HG02642 (cell line): Measurements from ENCODE around the gene RHBDF2.
A peak's percentile ranks its signal among the peaks of the same experiment; 100 is the strongest.

Experiments
- ATAC-seq: cut with Tn5 transposase; IDR thresholded peaks from one replicate; pipeline ENCODE4 v1.9.1; 2021; ENCODE audit warnings: mild to moderate bottlenecking; ENCODE audit not compliant: unreplicated experiment, poor library complexity

The RHBDF2 gene

DNA sequence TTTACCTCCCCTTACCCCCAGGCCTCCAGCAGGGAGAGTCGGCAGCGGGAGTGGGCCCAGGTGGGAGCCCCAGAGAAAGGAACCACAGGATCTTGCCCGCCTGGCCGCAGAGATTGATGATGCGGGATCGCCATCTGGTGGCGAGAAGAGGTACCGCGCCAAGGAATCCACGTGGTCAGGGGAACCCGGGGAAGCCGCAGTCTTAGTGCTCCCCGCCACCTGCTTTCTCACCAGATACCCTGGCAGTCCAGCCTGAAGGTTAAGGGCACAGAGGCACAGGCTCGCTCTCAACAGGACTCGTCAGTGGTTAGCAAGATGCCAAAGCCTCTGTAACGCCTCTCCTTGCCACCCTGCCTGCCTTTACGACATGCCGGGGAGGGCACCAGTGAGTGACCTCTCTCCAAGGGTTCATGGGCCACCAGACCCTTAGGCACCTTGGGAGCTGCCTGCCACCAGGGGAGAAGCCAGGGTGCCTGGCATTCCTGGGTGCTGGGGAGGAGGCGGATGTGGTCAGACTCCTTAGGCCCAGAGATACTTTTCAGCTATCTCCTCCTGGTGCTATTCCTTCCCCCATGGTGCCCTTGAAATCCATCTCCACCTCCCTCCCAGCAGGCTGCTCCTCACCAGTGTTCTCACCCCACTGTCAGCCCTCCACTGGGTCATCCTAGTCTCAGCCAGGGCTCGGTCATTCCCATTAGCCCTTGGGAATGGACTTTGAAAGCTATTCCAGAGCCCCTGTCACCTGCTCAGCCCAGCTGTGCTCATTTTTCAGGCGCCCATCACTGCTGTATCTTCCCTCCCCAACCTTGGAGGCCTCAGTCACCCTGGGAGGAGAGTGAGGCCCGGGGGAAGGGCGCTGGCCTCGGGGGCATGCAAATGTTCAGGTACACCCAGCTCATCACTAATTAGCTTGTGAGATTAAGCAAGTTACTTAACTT is 5.5 kb upstream of the RHBDF2 start:
- ATAC-seq, result peak; percentile 55

DNA sequence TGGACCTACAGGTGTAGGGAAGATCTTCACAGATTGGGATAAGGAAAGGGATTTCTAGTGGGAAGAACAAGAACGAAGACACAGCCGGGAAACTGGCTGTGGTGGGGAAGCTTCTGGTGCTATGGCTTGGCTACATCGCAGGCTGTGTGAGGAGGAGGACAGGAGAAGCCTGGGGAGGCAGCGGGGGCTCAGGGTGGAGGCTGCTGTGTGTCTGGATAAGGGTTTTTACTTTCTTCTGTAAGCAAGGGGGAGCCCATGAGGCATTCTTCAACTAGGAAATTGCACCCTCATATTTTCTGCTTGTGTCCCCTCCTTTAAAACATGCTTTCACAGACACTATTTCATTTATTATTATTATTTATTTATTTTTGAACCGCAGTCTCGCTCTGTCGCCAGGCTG is 2.9 kb upstream of the RHBDF2 start:
- no peak for ATAC-seq

DNA sequence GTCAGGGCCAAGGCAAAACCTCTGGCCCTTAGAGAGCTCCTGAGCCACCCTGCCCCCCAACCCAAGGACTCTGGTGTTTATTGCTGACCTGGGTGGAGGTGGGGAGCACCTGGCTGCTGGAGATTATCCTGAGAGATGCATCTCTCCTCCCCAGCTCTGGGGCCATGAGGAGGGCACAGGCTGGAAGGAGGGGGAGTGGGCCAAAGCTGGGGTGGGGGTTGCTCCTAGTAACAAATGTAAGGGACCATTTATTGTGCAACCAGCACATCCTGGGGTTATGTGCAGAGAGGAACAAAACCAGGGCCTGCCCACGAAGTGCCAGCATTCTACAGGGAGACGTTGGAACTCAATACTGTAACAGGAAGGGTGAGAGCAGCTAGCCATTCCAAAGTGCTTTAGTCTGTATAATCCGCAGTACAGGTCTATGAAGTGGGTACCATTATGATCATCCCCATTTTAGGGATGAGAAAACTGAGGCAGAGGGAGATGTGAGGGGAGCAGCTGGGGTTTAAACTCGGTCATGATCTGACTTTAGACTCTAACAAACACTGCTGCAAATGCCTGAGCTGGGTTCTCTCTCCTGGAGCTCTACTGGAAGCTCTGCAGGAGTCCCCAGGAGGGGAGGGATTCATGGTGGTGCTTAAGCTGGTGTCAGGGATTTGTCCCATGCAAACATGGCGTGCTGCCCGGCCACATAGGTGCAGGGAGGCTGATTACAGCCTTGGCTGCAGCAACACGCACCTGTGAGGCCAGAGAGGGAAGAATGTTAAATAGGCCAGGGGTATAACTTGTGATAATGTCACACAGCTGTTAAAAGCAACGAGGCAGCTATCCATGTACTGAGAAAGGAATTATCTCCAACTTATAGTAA is 1.4 kb upstream of the RHBDF2 start:
- ATAC-seq, result no peak

DNA sequence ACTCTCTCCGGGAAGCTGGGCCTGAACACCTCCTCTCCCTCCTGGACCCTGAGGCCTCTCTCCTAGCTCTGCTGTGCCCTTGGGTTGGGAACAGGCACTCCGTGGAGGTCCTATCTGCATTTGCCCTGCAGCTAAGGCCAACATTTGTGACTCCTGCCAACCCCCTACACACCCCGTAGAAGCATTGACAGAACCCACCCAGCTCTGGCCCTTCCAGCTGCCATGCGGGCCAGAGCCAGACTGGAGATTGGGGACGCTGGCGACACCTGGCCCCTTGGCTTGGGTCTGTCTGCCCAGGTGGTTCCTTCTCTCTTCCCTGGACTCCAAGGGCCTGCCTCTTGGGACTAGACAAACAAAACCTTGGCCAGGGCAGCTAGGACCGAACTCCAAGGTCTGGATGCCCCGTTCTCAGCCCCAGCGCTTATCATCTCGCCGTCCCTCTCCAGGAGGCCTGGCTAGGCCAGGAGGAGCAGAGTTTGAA is 644 bp upstream of the RHBDF2 start:
- ATAC-seq, result no peak

DNA sequence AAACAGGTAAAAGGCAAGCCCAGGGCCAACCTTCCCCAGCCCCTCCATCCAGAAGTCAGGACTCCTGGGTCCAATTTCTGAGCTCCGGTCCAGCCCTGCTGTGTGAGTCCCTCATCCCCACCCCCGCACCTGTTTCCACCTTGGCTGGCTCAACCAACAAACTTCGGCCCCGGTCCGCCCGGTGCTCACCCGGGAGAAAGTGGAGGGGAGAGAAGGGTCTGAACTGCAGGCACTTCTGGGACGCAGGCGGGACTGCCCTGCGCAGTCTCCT is 541 bp downstream of the RHBDF2 start:
- ATAC-seq, result no peak

DNA sequence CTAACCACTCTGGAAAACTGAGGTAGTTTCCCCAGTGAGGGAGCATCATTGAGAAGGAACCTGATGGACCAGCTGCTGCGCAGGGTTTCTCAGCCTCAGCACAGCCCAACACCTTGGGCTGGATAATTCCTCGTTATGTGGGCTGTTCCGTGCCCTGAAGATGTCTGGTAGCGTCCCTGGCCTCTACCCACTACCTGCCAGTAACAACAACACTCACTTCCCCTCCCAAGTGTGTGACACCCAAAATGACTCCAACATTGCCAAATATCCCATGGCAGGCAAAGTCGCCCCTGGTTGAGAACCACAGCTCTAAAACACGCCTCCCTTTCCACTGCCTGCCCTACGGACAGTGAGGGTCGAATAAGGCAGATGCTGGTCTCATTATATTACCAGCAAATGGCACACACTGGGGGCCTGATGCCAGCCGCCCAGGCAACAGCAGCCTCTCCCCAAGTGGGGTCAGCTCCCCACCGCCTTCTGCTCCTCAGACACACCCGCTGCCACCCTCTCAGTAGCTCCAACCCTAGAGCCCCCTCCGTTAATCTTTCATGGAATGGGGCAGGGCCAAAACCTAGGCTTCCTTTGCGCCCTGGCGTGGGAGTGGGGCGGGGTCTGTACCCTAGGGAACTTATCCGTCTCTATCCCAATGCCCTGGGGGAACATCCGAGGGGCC is 1.0 kb downstream of the RHBDF2 start:
- ATAC-seq, result no peak

DNA sequence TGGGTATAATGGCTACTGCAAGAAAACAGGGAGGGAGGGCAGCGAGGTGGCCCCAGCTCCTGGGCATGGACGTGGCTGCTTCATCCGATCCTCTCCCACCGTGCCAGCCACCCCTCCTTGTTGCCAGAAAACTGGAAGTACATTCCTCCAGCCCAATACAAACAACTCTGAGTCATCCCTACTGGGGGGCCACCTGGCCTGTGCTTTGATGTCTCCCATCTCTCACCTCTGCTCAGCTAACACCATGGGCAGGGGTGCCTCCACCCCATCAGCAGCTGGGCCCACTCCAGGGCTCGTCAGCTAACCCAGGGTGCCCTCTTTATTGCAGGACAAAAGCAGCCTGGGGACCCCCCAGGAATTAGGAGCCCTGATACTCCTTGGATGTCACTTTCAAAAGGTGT is 2.0 kb downstream of the RHBDF2 start:
- no peak for ATAC-seq

DNA sequence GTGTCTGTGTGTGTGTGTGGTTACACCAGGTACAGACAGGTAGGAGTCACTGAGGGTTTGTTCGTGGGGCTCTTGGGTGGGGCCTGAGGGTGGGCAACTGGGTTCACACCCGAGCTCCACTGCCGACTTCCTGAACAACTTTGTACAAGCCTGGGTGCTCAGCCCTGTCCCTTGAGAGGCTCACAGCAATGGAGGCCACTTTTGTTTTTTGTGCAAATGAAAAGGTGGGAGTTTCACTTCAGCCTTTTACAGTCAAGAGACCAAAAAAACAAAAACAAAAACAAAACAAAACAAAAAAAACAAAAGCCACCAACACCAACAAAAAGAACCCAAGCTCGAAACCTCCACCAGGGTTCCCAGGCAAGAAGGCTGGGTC is 2.4 kb downstream of the RHBDF2 start:
- no peak for ATAC-seq

DNA sequence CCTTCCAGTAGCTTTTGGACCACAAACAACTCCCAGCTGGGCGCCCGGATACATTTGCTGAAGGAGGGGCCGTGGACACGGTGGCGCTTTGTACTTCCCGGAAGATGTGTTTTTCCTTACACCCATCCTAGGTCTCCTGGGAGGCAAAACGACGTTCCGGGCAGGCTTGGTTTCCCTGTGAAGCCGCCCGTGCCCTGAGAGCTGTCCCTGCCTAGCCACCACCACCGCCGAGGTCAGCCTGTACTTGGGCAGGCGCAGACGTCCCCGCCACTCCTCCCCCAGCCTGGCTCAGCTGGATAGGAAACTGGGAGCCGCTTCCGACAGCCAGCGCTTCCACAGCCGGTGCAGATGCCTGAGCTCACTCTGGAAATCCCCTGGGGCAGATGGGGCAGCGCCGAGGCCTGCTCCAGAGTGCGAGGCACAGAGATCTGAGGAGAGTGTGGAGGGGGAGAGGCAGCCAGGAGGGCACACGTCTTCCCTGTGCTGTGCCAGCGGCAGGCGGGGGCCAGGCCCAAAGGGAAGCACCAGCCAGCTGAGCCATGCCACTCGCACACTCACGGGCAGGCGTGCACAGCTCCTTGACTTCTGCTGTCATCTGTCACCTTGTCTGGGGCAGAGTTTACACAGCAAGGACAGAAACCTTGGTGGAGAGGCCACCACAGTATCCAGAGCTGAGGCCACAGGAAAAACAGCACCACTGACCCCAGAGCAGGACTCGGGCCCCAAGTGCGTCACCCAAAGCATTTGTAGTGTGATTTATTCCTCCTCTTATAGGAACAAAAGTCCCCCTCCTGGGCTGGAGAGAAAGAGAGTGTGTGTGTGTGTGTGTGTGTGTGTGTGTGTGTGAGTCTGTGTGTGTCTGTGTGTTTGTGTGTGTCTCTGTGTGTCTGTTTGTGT is 3.0 kb downstream of the RHBDF2 start:
- ATAC-seq, result no peak

DNA sequence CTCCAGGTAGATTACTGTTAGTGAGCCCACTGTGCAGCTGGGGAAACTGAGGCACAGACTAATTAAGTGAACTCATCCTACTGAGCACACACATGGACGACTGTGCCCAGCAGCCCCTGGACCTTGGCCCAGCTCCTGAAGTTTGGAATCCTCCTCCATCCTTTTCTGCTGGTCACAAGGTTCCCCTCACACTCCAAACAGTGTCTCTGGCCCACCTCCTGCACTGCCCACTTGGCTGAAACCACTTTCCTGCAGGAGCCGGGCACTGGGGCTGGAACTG is 3.6 kb downstream of the RHBDF2 start:
- ATAC-seq, result no peak

DNA sequence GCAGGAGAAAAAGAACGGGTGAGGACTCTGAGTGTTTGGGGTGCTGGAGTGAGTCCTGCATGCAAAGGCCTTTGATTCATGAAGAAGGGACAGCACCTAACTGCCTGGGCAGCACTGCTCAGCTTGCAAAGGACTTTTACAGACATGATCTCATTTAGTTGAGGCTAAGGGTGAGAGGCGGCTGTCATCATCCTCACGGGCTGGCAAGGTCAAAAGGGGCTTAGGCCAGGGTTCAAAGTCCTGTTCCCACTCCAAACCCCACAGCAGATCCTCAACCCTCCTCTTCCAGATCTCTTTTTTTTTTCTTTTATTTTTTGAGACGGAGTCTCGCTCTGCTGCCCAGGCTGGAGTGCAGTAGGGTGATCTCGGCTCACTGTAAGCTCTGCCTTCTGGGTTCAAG is 4.8 kb downstream of the RHBDF2 start:
- ATAC-seq, result no peak

DNA sequence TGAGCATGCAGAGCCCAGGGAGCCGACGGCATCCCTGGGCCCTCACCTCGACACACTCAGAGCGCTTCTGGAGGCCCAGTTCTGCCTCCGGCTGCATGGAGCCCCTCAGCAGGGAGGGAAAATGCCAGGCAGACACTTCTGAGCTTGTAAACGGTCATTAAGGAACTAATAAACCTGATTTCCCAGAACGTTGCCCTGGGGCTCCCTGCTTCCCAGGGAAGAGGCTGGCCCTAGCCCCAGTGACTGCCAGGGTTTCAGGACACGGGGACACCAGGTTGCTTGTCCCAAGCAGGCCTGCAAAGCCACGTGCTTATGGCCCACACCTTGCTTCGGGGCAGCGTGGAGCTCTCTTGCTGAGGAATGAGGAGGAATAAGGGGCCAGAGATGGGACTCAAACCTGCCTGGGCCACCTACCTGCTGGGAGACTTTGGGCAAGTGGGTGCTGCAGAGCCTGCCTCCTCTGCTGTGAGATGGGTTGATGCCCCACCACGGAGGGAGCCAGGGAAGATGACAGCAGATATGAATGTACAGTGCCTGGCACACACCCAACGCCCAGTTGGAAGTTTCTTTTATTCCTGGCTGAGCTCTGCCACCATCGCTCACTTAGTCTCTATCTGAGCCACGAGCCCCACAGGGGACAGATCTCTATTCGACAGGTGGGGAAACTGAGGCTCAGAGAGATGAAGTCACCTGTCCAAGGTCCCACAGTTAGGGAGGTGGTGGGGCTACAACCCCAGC is 5.4 kb downstream of the RHBDF2 start:
- no peak for ATAC-seq

DNA sequence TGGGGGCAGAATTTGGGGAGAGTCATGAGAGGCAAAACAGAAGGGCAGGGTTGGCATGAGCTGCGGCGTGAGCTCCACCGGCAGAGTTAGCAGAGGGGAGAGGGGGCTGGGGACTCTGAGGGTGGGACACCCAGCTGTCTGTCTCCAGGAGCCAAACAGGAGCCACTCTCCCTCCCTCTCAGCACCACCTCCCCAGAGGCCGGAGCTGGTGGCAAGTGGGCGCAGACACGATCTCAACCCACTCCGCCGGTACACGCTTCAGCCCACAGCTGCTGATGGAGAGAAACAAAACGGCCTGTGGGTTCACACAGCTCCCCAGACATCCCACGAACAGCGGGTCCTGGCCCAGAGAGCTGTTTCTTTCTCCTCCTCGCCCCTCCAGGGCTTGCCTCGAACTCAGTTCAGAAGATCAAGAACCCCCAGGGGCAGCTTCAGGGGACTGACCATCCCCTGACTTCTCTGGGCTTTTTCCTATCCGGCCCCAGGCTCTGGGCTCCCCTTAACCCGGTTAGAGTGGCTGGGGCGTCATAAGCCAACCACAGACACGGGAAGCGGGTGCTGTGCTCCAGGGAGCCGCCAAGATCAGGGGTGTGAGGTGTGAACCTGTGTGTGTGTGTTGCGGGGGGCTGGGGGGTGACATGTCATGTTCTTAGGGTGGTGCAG is 7.6 kb downstream of the RHBDF2 start:
- ATAC-seq, result peak; percentile 10

DNA sequence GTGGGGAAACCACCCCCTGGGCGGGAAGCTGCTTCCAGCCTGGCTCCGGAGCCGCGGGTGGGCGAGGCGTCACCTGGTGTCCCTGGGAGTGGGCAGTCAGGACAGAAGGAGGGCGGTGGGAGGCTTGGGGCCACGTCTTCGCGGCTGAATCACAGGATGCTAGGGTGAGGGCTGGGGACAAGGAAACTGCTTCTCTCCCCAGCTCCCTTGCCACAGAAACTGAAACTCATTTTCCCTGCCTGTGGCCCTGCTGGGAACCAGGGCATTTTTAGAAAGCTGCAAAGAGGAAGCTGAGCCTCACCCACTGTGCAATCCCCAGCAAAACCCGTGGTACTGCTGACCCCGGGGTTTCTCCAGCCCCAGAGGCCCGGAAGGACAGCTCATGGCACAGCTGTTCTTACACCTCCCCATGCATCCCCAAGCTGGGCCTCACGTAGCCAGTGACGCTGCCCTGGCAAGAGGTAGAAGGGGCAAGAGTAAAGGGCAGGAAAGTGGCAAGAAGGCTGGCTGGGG is 8.2 kb downstream of the RHBDF2 start:
- ATAC-seq, result peak; percentile 36

DNA sequence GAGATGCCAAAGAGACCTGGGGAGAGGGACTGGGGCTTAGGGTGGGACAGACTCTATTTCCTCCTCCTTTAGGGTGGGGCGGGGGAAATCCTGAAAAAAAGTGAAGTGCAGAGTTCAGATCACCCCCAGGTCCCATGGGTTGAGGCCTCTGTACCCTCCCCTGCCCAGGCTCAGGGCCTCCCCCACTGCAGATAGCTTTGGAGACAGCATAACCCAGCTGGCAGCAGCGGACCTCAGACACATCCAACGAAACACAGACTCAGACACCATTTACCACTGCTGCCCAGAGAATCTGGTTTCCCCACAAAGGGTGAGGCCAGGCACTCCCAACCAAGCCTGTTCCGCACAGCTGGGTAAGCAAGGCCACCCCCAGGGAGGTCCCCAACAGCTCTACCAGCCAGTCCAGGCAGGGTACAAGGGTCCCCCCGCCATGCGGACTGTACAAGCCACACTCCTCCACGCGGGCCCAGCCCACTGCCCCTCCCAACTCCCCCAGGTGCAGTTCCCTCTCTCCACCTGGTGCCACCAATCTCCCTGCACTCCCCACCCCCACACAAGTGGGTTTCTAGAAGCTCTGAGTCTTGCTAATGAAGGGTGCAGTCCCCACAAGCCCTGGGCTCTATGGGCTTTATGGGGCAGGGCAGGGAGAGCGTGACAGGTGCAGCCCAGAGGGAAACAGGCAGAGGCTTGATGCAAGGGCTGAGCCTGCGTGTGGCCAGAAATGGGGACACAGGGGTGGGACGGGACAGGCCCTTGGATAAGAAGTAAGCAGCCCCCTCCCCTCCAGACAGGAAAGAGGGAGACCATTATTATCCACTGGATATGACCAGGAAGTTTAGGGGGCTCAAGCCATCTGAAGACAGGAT is 8.9 kb downstream of the RHBDF2 start:
- ATAC-seq, result peak; percentile 46

DNA sequence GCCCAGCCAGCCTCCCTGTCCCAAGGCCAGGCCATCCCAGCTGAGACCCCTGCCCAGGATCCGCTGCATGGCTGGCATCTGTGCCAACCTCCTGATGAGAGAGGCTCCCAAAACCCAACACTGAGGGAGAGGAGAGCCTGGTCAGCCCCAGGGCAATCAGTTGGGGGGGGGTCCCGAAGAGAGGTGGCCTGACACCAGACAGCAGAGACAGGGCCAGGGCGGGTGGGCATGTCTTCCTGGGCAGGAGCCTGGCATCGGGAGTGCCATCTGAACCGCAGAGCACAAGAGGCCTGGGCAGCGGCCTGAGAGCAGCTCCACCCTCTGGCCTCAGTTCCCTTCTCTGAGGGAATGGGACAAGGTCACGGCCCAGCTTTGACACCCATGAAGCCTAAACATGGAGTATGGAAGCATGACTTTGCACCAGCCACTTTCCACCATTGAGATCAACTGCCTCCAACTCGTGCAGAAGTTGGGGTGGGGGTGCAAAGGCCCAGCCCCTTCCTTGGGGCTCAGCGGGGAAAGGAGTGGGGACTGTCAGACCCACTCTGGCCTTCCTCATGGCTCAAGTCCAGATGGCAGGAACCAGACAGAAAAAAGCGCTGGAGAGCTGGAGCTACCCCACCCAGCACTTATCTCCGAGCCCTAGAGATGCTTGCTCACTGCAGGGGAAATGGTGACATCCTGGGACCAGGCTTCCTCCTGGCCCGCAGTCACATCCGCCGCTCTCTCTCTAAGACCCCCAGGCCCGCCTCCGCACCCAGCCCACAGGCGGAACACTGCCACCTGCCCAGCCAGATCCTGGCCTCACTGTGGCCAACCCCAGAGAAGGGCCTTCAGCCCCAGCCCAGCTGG is 9.7 kb downstream of the RHBDF2 start:
- ATAC-seq, result no peak

DNA sequence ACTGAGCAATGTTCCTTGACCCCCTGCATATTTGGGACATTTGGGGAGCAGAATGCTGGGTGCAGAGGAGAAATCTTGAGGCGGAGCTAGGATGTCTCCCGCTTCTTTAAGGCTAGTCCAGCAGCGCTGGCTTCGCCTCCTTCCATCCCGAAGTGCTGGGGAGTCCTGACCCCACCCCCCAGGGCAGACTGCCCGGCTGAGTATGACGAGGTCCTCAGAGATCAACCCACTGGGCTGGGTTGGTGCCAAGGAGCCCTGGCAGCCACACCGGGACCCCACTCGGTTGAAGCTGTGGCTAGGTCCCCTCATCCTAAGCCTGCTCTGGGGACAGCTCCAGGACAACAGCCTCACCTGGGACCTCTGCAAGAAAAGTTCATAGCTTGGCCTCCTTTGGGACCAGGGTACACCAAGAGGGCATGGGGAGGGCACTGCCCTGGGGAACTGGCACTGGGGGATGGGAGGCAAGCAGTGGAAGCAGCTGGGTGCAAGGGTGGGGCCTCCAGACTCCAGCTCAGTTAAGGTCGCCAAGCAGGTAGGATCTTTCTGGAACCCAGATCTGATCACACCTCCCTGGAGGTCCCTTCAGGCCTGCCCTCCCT is 11.0 kb downstream of the RHBDF2 start:
- ATAC-seq, result no peak
